Measurements from ENCODE around the gene MRM3. TPM values are rescaled to one million over a fixed set of nuclear protein-coding genes. Genes with fewer than 3 reads are reported as not detected.

MRM3 gene
- total and polyA plus RNA-seq, 11 donors: 14.8 to 35.4 (median 18.3) TPM

- no peak for DNase-seq
- Histone ChIP-seq H3K4me3 (no peak overlapping the region), H3K36me3 (peaks cover 0 to 27% (median 2%) of the 10 kb centered on the region in 9 donors), H3K27ac (no peak overlapping the region), H3K9me3 (no peaks in the 10 kb centered on the region), H3K4me1 (no peaks in the 10 kb centered on the region), H3K27me3 (no peaks in the 10 kb centered on the region)
- WGBS, 4 donors: 92 to 97% (median 94%) methylated on average over 14 of the region's 14 CpGs
- ATAC-seq: no peak
- TF ChIP-seq, protein P1, sequence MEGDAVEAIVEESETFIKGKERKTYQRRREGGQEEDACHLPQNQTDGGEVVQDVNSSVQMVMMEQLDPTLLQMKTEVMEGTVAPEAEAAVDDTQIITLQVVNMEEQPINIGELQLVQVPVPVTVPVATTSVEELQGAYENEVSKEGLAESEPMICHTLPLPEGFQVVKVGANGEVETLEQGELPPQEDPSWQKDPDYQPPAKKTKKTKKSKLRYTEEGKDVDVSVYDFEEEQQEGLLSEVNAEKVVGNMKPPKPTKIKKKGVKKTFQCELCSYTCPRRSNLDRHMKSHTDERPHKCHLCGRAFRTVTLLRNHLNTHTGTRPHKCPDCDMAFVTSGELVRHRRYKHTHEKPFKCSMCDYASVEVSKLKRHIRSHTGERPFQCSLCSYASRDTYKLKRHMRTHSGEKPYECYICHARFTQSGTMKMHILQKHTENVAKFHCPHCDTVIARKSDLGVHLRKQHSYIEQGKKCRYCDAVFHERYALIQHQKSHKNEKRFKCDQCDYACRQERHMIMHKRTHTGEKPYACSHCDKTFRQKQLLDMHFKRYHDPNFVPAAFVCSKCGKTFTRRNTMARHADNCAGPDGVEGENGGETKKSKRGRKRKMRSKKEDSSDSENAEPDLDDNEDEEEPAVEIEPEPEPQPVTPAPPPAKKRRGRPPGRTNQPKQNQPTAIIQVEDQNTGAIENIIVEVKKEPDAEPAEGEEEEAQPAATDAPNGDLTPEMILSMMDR (IDR thresholded peaks at IDR 0.05): no peak
- TF ChIP-seq POLR2A (IDR thresholded peaks at IDR 0.05): no peak
- intact Hi-C loops (cut with DNase I): no loop called here
Measured at GRCh38 chr17:812638-813204, 30.6 kb downstream of the MRM3 start.

- no peaks in the 10 kb centered on the region for H3K27me3 ChIP-seq
- 87 to 93% (median 92%) methylated on average over 20 of the region's 20 CpGs for WGBS, 4 donors
- H3K36me3 ChIP-seq: peaks cover 0 to 44% (median 16%) of the 10 kb centered on the region in 9 donors
- no peaks in the 10 kb centered on the region for H3K4me1 ChIP-seq
- intact Hi-C loops (cut with DNase I): no loop called here
- no peak for TF ChIP-seq POLR2A (IDR thresholded peaks at IDR 0.05)
- TF ChIP-seq, protein P1 (IDR thresholded peaks at IDR 0.05): no peak
- DNase-seq: no peak
- no peaks in the 10 kb centered on the region for H3K9me3 ChIP-seq
- no peak overlapping the region for H3K27ac ChIP-seq
- no peak overlapping the region for H3K4me3 ChIP-seq
- no peak for ATAC-seq
Measured at GRCh38 chr17:814371-814770, 32.2 kb downstream of the MRM3 start.

DNA sequence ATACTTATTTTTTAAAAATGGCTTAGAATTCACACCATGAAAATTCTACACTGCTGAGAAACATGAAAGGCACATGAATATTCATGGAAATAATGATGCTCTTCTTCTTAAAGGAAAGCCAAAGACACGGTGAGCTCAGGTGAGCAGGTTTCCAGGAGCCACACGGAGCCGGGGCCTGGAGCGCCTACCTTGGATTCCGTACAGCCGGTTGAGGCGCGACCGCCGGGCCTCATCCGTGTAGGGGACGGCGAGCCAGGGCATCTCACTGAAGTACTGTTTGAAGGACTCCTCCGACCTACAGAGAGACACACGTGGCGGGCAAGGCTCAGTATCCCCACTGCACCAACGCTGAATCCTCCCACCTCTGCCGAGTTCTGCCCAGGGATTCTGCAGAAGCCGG is 37.1 kb downstream of the MRM3 start:
- no peaks in the 10 kb centered on the region for H3K9me3 ChIP-seq
- DNase-seq: no peak
- peaks cover 0 to 49% (median 15%) of the 10 kb centered on the region in 9 donors for H3K36me3 ChIP-seq
- no peaks in the 10 kb centered on the region for H3K27me3 ChIP-seq
- intact Hi-C loops (cut with DNase I): no loop called here
- H3K4me3 ChIP-seq: no peak overlapping the region
- no peak overlapping the region for H3K27ac ChIP-seq
- no peak for ATAC-seq
- peaks cover 0 to 2% (median 0%) of the 10 kb centered on the region in 12 donors for H3K4me1 ChIP-seq
- 95 to 97% (median 96%) methylated on average over 19 of the region's 19 CpGs for WGBS, 4 donors
- TF ChIP-seq, protein P1 (IDR thresholded peaks at IDR 0.05): no peak
- no peak for TF ChIP-seq POLR2A (IDR thresholded peaks at IDR 0.05)

DNA sequence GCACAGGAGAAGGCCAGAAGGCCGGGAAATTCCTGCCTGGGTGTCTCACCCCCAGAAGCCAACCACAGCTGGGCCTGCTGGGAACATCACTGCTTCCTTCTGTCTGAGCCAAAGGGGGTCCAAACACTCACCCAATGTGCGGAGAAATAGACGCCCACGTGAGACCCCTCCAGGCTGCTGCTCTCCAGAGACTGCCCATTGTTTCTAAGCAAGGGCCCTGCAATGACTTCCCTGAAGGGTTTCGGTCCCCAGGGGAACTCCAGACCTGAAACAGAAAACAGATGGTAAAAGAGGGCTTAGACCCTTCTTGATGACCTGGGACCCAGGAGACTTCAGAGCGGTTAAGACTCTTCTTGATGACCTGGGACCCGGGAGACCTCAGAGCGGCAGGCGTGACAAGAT is 41.3 kb downstream of the MRM3 start:
- TF ChIP-seq, protein P1 (IDR thresholded peaks at IDR 0.05): no peak
- TF ChIP-seq POLR2A (IDR thresholded peaks at IDR 0.05): no peak
- Histone ChIP-seq H3K36me3 (peaks cover 0 to 28% (median 12%) of the 10 kb centered on the region in 9 donors), H3K4me1 (peaks cover 0 to 7% (median 0%) of the 10 kb centered on the region in 12 donors), H3K9me3 (no peaks in the 10 kb centered on the region), H3K4me3 (no peak overlapping the region), H3K27ac (no peak overlapping the region), H3K27me3 (no peaks in the 10 kb centered on the region)
- 86 to 98% (median 92%) methylated on average over 9 of the region's 9 CpGs for WGBS, 4 donors
- no peak for ATAC-seq
- DNase-seq: no peak
- intact Hi-C loops (cut with DNase I): no loop called here

Measured in heart left ventricle (tissue), 16 donors.